ENCODE data around the gene PRRX2.

Gene PRRX2

GRCh38 chr9:129762985-129763926, 97.8 kb downstream of the PRRX2 start:
- H3K27ac ChIP-seq = no peak overlapping the region
- TF ChIP-seq ZFX (IDR thresholded peaks at IDR 0.05; ENCODE audit: borderline replicate concordance) (no peak), CTCF (IDR thresholded peaks at IDR 0.05) (no peak)

- no peak overlapping the region for H3K27ac ChIP-seq
- no peak for TF ChIP-seq CTCF (IDR thresholded peaks at IDR 0.05)
- no peak for TF ChIP-seq ZFX (IDR thresholded peaks at IDR 0.05; ENCODE audit: borderline replicate concordance)
These were observed 100.4 kb downstream of the PRRX2 start for GRCh38 chr9:129765764-129766317.

GRCh38 chr9:129768486-129768885, 103.0 kb downstream of the PRRX2 start:
- TF ChIP-seq CTCF (IDR thresholded peaks at IDR 0.05) (no peak), ZFX (IDR thresholded peaks at IDR 0.05; ENCODE audit: borderline replicate concordance) (no peak)
- no peak overlapping the region for H3K27ac ChIP-seq

- no peak for TF ChIP-seq CTCF (IDR thresholded peaks at IDR 0.05)
- H3K27ac ChIP-seq = no peak overlapping the region
These were observed 104.2 kb downstream of the PRRX2 start for GRCh38 chr9:129769669-129770068.

- TF ChIP-seq CTCF (IDR thresholded peaks at IDR 0.05) (no peak), ZFX (IDR thresholded peaks at IDR 0.05; ENCODE audit: borderline replicate concordance) (no peak)
- H3K27ac ChIP-seq = no peak overlapping the region
These were observed 105.3 kb downstream of the PRRX2 start for GRCh38 chr9:129770741-129771140.
